HepG2 (cell line): ENCODE data around the gene ZNF385B. TPM values are rescaled to one million over a fixed set of nuclear protein-coding genes. Genes with fewer than 3 reads are reported as not detected.
A peak's percentile ranks its signal among the peaks of the same experiment; 100 is the strongest.
"Not testable (repeated sequence)": the region's sequence is repeated elsewhere in the genome, so short reads cannot be mapped to it uniquely, and the experiment has no call there.

Source experiments
- ATAC-seq: fragments of 200-7000 bp; cut with Tn5 transposase; 3 replicates; pipeline ENCODE4 v1.9.1; 2020; ENCODE audit warnings: mild to moderate bottlenecking, moderate library complexity
- BruUV-seq: library from RNA; stranded (reverse); fragments of 400-500 nt; replicated peaks from 2 replicates; lab custom pipeline; 2021; lab: Mats Ljungman, UMichigan
- CTCF ChIA-PET: fragments of 300-600 bp; formaldehyde crosslinking; extraction: SDS; loops from one replicate; lab custom pipeline; 2021; ENCODE audit warnings: low total read pairs, inconsistent platforms, low intra/inter-chr PET ratio; lab: Yijun Ruan, JAX
- POLR2A ChIA-PET: fragments of 350-600 bp; sonication (Branson Sonifier 250); formaldehyde crosslinking; loops from one replicate; lab custom pipeline; 2020; ENCODE audit warnings: antibody characterized with exemption, inconsistent platforms; lab: Yijun Ruan, JAX
- DNase-seq: peaks from one replicate; pipeline ENCODE4 v3.0.0-alpha.2; 2015; ENCODE audit warnings: low spot score
- FAIRE-seq: peaks from 3 replicates; lab custom pipeline; 2011; peaks lifted over from hg19 to GRCh38; lab: Jason Lieb, UNC
- H2AFZ ChIP-seq: one replicate; pipeline ENCODE4 v1.6.1; 2011; ENCODE audit warnings: low read length, inconsistent platforms
- H3K27ac ChIP-seq: fragments of 300-600 bp; 3 replicates; pipeline ENCODE4 v1.8.0; 2011; ENCODE audit warnings: mixed run types, mild to moderate bottlenecking, mixed read lengths, low read length, inconsistent platforms; ENCODE audit not compliant: insufficient read depth; ENCODE audit errors: extremely low read length
- H3K27me3 ChIP-seq, 2 experiments: fragments of 200-600 bp in 1 of 2; 2 replicates in 1 of 2; 3 replicates in 1 of 2; pipeline versions ENCODE4 v1.6.0 to v1.8.0; 2011; ENCODE audit warnings: low read length in 2 of 2, mild to moderate bottlenecking in 2 of 2, moderate library complexity in 2 of 2, inconsistent platforms in 1 of 2; ENCODE audit not compliant: insufficient read depth in 2 of 2, control insufficient read depth in 1 of 2
- H3K36me3 ChIP-seq, 2 experiments: fragments of 200-600 bp in 1 of 2; replicated peaks in 1 of 2; 2 replicates in 1 of 2; 3 replicates in 1 of 2; pipeline versions ENCODE4 v1.5.1 to v1.8.0; 2011; ENCODE audit warnings: low read length in 2 of 2, inconsistent platforms in 1 of 2; ENCODE audit not compliant: insufficient read depth in 2 of 2, control insufficient read depth in 1 of 2
- H3K4me1 ChIP-seq: 2 replicates; pipeline ENCODE4 v1.5.1; 2012; ENCODE audit warnings: low read length, inconsistent platforms; ENCODE audit not compliant: insufficient read depth
- H3K4me2 ChIP-seq: 2 replicates; pipeline ENCODE4 v1.6.0; 2011; ENCODE audit warnings: low read depth, low read length, inconsistent platforms
- H3K4me3 ChIP-seq, 3 experiments: fragments of 200-600 bp in 1 of 3; sonication (generic), shearing (Covaris generic) in 1 of 3; replicated peaks in 1 of 3; 2 replicates each; pipeline ENCODE4 v1.5.1; 2011 to 2016; ENCODE audit warnings: low read length in 3 of 3, inconsistent platforms in 2 of 3, low read depth in 2 of 3, mild to moderate bottlenecking in 2 of 3, control low read depth in 1 of 3, mixed read lengths in 1 of 3; ENCODE audit not compliant: insufficient read depth in 1 of 3
- H3K79me2 ChIP-seq: one replicate; pipeline ENCODE4 v1.6.1; 2011; ENCODE audit warnings: low read length, inconsistent platforms; ENCODE audit not compliant: insufficient read depth
- H3K9ac ChIP-seq: 2 replicates; pipeline ENCODE4 v1.6.0; 2011; ENCODE audit warnings: mild to moderate bottlenecking, low read depth, low read length, inconsistent platforms; ENCODE audit not compliant: insufficient read depth
- H3K9me3 ChIP-seq: 2 replicates; pipeline ENCODE4 v1.5.1; 2012; ENCODE audit warnings: mild to moderate bottlenecking, low read length
- H4K20me1 ChIP-seq: 2 replicates; pipeline ENCODE4 v1.6.0; 2011; ENCODE audit warnings: inconsistent platforms, mild to moderate bottlenecking, low read length, moderate library complexity; ENCODE audit not compliant: insufficient read depth
- FOXJ3 ChIP-seq: sonication (generic); formaldehyde crosslinking; IDR thresholded peaks from 2 replicates; pipeline ENCODE4 v1.4.0; 2020; ENCODE audit warnings: missing genetic modification reagents, mild to moderate bottlenecking, borderline replicate concordance
- NCOA2 ChIP-seq: sonication (generic); formaldehyde crosslinking; IDR thresholded peaks from 2 replicates; pipeline ENCODE4 v1.8.0; 2022; ENCODE audit warnings: inconsistent platforms
- NR2F1 ChIP-seq, 2 experiments: fragments of 450-650 bp in 1 of 2; formaldehyde crosslinking in 1 of 2; IDR thresholded peaks; 2 replicates each; pipeline versions ENCODE4 v1.5.0 to v1.6.1; 2016 to 2020; ENCODE audit warnings: mild to moderate bottlenecking in 1 of 2, missing compliant biosample characterization in 1 of 2, missing genetic modification reagents in 1 of 2, moderate library complexity in 1 of 2
- NR2F2 ChIP-seq: IDR thresholded peaks from 2 replicates; pipeline ENCODE4 v1.6.1; 2012; ENCODE audit warnings: low read depth, inconsistent platforms, borderline replicate concordance
- TCF7 ChIP-seq: sonication (generic); IDR thresholded peaks from 2 replicates; pipeline ENCODE4 v1.6.1; 2016; ENCODE audit warnings: antibody characterized with exemption, low read depth
- WGBS: methylation state at CpG from one replicate; pipeline ENCODE4 v1.1.6; 2017; ENCODE audit warnings: low lambda C conversion rate; 5-methylcytosine and 5-hydroxymethylcytosine counted together
- in situ Hi-C: cut with HindIII; loops from 2 replicates; pipeline ENCODE4 v1.10.0; 2017; ENCODE audit warnings: low pct_unique_long_range_greater_than_20kb; ENCODE audit not compliant: extremely low pct_ligation_motif_present
- intact Hi-C: fragments of 100-400 bp; cut with micrococcal nuclease; formaldehyde crosslinking; loops from one replicate; pipeline ENCODE4 v1.10.0; 2022; ENCODE audit not compliant: unreplicated experiment
- polyA plus RNA-seq, 8 experiments: library from polyadenylated mRNA; depleted of rRNA in 3 of 8; stranded (reverse) in 7 of 8; unstranded in 1 of 8; fragments of >200 nt; fragmentation: Illumina TruSeq in 4 of 8; extraction: Trizol in 4 of 8; gene quantifications; 2 replicates each; pipeline versions ENCODE4 v1.2.1 to v1.2.3, GENCODE V29; 2011 to 2016; ENCODE audit warnings: low read depth in 4 of 8, missing spikeins in 1 of 8, mixed read lengths in 1 of 8; ENCODE audit not compliant: insufficient read depth in 1 of 8
- total RNA-seq, 5 experiments: library from RNA; depleted of rRNA; stranded (reverse); fragments of >200 nt; fragmentation: Illumina TruSeq; extraction: Trizol; gene quantifications; 2 replicates each; pipeline ENCODE4 v1.2.3, GENCODE V29; 2016; ENCODE audit warnings: low read depth in 1 of 5
- TF ChIP-seq, protein P1 (sequence below): sonication (generic); formaldehyde crosslinking; conservative IDR thresholded peaks from 2 replicates; pipeline ENCODE4 v1.4.0; 2020; ENCODE audit warnings: mild to moderate bottlenecking, missing genetic modification reagents, moderate library complexity
- TF ChIP-seq, protein P2 (sequence below): IDR thresholded peaks from 2 replicates; pipeline ENCODE4 v1.6.1; 2016; ENCODE audit warnings: low read depth, missing genetic modification reagents, missing compliant biosample characterization
- TF ChIP-seq, protein P3 (sequence below): sonication (generic); formaldehyde crosslinking; IDR thresholded peaks from 2 replicates; pipeline ENCODE4 v1.4.0; 2020; ENCODE audit warnings: mild to moderate bottlenecking, missing genetic modification reagents, borderline replicate concordance

The ZNF385B gene
- total and polyA plus RNA-seq, 2 of the 13 experiments (the other 11 are each of a cell fraction or from before 2014, with no cell fraction given): 3.3 to 6.7 TPM

GRCh38 chr2:179631769-179632385 is 229.5 kb downstream of the ZNF385B start:
- H3K4me2 ChIP-seq, H3K9ac ChIP-seq, in situ Hi-C loops, H3K36me3 ChIP-seq, H2AFZ ChIP-seq, H3K79me2 ChIP-seq, H3K27me3 ChIP-seq, H3K4me3 ChIP-seq, FAIRE-seq, BruUV-seq, H3K9me3 ChIP-seq, CTCF ChIA-PET, intact Hi-C loops, H4K20me1 ChIP-seq, H3K27ac ChIP-seq: not testable (repeated sequence)
- H3K4me1 ChIP-seq: peaks cover 41% of the 10 kb centered on the region
- ATAC-seq (peak; percentile 70), DNase-seq (peak; percentile 13)
- POLR2A ChIA-PET: interaction anchor here (0.9 to 1.1 kb wide), 3 partner anchors 19 to 89 kb away, joined by 3 to 4 read pairs (median 3); no protein-coding TSS in a partner anchor
- WGBS: 4% methylated on average over 2 of the region's 2 CpGs
- TF ChIP-seq, protein P1, sequence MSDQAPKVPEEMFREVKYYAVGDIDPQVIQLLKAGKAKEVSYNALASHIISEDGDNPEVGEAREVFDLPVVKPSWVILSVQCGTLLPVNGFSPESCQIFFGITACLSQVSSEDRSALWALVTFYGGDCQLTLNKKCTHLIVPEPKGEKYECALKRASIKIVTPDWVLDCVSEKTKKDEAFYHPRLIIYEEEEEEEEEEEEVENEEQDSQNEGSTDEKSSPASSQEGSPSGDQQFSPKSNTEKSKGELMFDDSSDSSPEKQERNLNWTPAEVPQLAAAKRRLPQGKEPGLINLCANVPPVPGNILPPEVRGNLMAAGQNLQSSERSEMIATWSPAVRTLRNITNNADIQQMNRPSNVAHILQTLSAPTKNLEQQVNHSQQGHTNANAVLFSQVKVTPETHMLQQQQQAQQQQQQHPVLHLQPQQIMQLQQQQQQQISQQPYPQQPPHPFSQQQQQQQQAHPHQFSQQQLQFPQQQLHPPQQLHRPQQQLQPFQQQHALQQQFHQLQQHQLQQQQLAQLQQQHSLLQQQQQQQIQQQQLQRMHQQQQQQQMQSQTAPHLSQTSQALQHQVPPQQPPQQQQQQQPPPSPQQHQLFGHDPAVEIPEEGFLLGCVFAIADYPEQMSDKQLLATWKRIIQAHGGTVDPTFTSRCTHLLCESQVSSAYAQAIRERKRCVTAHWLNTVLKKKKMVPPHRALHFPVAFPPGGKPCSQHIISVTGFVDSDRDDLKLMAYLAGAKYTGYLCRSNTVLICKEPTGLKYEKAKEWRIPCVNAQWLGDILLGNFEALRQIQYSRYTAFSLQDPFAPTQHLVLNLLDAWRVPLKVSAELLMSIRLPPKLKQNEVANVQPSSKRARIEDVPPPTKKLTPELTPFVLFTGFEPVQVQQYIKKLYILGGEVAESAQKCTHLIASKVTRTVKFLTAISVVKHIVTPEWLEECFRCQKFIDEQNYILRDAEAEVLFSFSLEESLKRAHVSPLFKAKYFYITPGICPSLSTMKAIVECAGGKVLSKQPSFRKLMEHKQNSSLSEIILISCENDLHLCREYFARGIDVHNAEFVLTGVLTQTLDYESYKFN: peak; percentile 69
- TF ChIP-seq, protein P2, sequence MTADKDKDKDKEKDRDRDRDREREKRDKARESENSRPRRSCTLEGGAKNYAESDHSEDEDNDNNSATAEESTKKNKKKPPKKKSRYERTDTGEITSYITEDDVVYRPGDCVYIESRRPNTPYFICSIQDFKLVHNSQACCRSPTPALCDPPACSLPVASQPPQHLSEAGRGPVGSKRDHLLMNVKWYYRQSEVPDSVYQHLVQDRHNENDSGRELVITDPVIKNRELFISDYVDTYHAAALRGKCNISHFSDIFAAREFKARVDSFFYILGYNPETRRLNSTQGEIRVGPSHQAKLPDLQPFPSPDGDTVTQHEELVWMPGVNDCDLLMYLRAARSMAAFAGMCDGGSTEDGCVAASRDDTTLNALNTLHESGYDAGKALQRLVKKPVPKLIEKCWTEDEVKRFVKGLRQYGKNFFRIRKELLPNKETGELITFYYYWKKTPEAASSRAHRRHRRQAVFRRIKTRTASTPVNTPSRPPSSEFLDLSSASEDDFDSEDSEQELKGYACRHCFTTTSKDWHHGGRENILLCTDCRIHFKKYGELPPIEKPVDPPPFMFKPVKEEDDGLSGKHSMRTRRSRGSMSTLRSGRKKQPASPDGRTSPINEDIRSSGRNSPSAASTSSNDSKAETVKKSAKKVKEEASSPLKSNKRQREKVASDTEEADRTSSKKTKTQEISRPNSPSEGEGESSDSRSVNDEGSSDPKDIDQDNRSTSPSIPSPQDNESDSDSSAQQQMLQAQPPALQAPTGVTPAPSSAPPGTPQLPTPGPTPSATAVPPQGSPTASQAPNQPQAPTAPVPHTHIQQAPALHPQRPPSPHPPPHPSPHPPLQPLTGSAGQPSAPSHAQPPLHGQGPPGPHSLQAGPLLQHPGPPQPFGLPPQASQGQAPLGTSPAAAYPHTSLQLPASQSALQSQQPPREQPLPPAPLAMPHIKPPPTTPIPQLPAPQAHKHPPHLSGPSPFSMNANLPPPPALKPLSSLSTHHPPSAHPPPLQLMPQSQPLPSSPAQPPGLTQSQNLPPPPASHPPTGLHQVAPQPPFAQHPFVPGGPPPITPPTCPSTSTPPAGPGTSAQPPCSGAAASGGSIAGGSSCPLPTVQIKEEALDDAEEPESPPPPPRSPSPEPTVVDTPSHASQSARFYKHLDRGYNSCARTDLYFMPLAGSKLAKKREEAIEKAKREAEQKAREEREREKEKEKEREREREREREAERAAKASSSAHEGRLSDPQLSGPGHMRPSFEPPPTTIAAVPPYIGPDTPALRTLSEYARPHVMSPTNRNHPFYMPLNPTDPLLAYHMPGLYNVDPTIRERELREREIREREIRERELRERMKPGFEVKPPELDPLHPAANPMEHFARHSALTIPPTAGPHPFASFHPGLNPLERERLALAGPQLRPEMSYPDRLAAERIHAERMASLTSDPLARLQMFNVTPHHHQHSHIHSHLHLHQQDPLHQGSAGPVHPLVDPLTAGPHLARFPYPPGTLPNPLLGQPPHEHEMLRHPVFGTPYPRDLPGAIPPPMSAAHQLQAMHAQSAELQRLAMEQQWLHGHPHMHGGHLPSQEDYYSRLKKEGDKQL: peak; percentile 70; the same call in 1 of the 2 replicates
- TF ChIP-seq FOXJ3 (CRISPR knock-in tag) (peak; percentile 63; the same call in 1 of the 2 replicates), TCF7 (peak; percentile 84), NR2F1 (CRISPR knock-in tag; IDR thresholded peaks at IDR 0.05) (0 out of 4 replicates have a peak, but pooled peaks of 1 of the 2 experiments have one; percentile 12), NR2F2 (0 out of 2 replicates have a peak, but pooled peaks have one; percentile 20), NCOA2 (peak; percentile 53; the same call in 1 of the 2 replicates)
- TF ChIP-seq, protein P3, sequence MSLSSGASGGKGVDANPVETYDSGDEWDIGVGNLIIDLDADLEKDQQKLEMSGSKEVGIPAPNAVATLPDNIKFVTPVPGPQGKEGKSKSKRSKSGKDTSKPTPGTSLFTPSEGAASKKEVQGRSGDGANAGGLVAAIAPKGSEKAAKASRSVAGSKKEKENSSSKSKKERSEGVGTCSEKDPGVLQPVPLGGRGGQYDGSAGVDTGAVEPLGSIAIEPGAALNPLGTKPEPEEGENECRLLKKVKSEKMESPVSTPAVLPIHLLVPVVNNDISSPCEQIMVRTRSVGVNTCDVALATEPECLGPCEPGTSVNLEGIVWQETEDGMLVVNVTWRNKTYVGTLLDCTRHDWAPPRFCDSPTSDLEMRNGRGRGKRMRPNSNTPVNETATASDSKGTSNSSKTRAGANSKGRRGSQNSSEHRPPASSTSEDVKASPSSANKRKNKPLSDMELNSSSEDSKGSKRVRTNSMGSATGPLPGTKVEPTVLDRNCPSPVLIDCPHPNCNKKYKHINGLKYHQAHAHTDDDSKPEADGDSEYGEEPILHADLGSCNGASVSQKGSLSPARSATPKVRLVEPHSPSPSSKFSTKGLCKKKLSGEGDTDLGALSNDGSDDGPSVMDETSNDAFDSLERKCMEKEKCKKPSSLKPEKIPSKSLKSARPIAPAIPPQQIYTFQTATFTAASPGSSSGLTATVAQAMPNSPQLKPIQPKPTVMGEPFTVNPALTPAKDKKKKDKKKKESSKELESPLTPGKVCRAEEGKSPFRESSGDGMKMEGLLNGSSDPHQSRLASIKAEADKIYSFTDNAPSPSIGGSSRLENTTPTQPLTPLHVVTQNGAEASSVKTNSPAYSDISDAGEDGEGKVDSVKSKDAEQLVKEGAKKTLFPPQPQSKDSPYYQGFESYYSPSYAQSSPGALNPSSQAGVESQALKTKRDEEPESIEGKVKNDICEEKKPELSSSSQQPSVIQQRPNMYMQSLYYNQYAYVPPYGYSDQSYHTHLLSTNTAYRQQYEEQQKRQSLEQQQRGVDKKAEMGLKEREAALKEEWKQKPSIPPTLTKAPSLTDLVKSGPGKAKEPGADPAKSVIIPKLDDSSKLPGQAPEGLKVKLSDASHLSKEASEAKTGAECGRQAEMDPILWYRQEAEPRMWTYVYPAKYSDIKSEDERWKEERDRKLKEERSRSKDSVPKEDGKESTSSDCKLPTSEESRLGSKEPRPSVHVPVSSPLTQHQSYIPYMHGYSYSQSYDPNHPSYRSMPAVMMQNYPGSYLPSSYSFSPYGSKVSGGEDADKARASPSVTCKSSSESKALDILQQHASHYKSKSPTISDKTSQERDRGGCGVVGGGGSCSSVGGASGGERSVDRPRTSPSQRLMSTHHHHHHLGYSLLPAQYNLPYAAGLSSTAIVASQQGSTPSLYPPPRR (CRISPR knock-in tag): peak; percentile 70; the same call in 1 of the 2 replicates
